ENCODE results near the gene SULT1E1.
"Not testable (repeated sequence)": the region's sequence is repeated elsewhere in the genome, so short reads cannot be mapped to it uniquely, and the experiment has no call there.

Gene SULT1E1

GRCh38 chr4:69843932-69844331 is 16.0 kb downstream of the SULT1E1 start:
- DNase-seq (ENCODE audit: low read depth, low spot score): no peak

- no peak for DNase-seq (ENCODE audit: low read depth, low spot score)
Observed at GRCh38 chr4:69843301-69843700, 16.6 kb downstream of the SULT1E1 start.

GRCh38 chr4:69838977-69839376 is 21.0 kb downstream of the SULT1E1 start:
- no peak for DNase-seq (ENCODE audit: low read depth, low spot score)

- no peak for DNase-seq (ENCODE audit: low read depth, low spot score)
Observed at GRCh38 chr4:69836287-69836686, 23.7 kb downstream of the SULT1E1 start.

GRCh38 chr4:69835766-69836165 is 24.2 kb downstream of the SULT1E1 start:
- DNase-seq (ENCODE audit: low read depth, low spot score): no peak

GRCh38 chr4:69833251-69833650 is 26.7 kb downstream of the SULT1E1 start:
- no peak for DNase-seq (ENCODE audit: low read depth, low spot score)

GRCh38 chr4:69832326-69833030 is 27.5 kb downstream of the SULT1E1 start:
- no peak for DNase-seq (ENCODE audit: low read depth, low spot score)

GRCh38 chr4:69831646-69832325 is 28.2 kb downstream of the SULT1E1 start:
- DNase-seq (ENCODE audit: low read depth, low spot score): no peak

- no peak for DNase-seq (ENCODE audit: low read depth, low spot score)
Observed at GRCh38 chr4:69831270-69831627, 28.7 kb downstream of the SULT1E1 start.

- DNase-seq (ENCODE audit: low read depth, low spot score): peak; percentile 46
Observed at GRCh38 chr4:69830560-69831269, 29.2 kb downstream of the SULT1E1 start.

- DNase-seq (ENCODE audit: low read depth, low spot score): no peak
Observed at GRCh38 chr4:69830192-69830559, 29.8 kb downstream of the SULT1E1 start.

GRCh38 chr4:69829678-69830077 is 30.3 kb downstream of the SULT1E1 start:
- DNase-seq (ENCODE audit: low read depth, low spot score): no peak

GRCh38 chr4:69828828-69829227 is 31.1 kb downstream of the SULT1E1 start:
- peak; percentile 61 for DNase-seq (ENCODE audit: low read depth, low spot score)

GRCh38 chr4:69825056-69825455 is 34.9 kb downstream of the SULT1E1 start:
- not testable (repeated sequence) for DNase-seq (ENCODE audit: low read depth, low spot score)

GRCh38 chr4:69823481-69824186 is 36.3 kb downstream of the SULT1E1 start:
- DNase-seq (ENCODE audit: low read depth, low spot score): peak; percentile 29

- no peak for DNase-seq (ENCODE audit: low read depth, low spot score)
Observed at GRCh38 chr4:69823048-69823447, 36.9 kb downstream of the SULT1E1 start.

GRCh38 chr4:69822198-69822597 is 37.7 kb downstream of the SULT1E1 start:
- DNase-seq (ENCODE audit: low read depth, low spot score): no peak

- DNase-seq (ENCODE audit: low read depth, low spot score): no peak
Observed at GRCh38 chr4:69818060-69818639, 41.8 kb downstream of the SULT1E1 start.

- peak; percentile 66 for DNase-seq (ENCODE audit: low read depth, low spot score)
Observed at GRCh38 chr4:69816236-69816635, 43.7 kb downstream of the SULT1E1 start.

GRCh38 chr4:69813628-69814027 is 46.3 kb downstream of the SULT1E1 start:
- DNase-seq (ENCODE audit: low read depth, low spot score): no peak

GRCh38 chr4:69811166-69811565 is 48.8 kb downstream of the SULT1E1 start:
- no peak for DNase-seq (ENCODE audit: low read depth, low spot score)

- DNase-seq (ENCODE audit: low read depth, low spot score): no peak
Observed at GRCh38 chr4:69800599-69800998, 59.3 kb downstream of the SULT1E1 start.
